CD4-positive, alpha-beta T cell treated with Interleukin-2 at 100 ng/mL for 4 hours (primary cell): Measurements from ENCODE around the gene LHPP.
A peak's percentile ranks its signal among the peaks of the same experiment; 100 is the strongest.

ENCODE experiments used
- DNase-seq: peaks from one replicate; pipeline ENCODE4 v3.0.0-alpha.2; 2020; ENCODE audit warnings: low spot score

Gene LHPP

DNA sequence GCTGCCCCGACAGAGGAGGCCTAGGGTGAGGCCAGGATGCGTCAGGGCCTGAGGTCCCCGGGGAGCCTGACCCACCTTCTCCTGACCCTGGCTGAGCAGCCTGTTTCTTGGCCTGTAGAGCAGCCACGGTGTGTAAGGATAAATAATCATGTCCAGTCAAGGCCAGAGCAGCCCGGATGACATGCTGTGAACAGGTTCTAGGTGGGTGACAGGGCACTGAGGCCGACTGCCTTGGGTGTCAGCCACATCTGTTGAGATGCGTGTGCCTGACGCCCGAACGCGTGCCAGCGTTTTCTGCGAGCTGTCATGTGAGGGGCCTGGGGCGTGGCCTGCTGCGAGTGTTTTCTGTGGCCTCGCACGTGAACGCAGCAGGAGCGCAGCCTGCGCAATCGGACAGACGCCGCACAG lies 164.2 kb downstream of the LHPP start:
- DNase-seq = no peak

DNA sequence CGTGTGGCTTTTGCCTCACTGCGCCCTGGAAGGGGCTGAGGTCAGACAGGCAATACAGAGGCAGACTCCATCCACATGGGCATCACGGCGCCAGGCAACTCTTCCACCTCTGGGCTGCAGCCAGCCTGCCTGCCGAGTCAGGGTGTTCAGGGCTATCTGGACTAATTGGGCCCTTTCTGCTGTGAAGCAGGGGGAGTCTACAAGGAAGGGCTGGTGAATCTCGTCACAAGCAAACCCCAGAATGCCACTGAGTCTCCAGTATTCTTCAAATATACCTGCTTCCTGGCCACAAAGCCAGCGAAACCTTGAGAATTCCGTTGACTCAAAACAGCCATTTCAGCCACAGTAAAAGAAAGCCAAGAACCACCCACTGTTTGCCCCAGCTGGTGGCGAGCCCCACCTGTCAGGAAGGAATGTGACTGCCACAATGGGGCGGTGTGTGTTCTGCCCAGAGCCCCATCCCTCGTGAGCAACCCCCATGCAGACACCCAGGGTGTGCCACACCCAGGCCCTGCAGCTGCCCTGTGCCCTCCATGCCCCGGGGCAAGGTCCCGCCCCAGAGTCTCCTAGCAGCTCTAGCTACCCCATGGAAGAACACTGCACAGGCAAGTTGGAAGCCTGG lies 165.2 kb downstream of the LHPP start:
- peak; percentile 71 for DNase-seq

DNA sequence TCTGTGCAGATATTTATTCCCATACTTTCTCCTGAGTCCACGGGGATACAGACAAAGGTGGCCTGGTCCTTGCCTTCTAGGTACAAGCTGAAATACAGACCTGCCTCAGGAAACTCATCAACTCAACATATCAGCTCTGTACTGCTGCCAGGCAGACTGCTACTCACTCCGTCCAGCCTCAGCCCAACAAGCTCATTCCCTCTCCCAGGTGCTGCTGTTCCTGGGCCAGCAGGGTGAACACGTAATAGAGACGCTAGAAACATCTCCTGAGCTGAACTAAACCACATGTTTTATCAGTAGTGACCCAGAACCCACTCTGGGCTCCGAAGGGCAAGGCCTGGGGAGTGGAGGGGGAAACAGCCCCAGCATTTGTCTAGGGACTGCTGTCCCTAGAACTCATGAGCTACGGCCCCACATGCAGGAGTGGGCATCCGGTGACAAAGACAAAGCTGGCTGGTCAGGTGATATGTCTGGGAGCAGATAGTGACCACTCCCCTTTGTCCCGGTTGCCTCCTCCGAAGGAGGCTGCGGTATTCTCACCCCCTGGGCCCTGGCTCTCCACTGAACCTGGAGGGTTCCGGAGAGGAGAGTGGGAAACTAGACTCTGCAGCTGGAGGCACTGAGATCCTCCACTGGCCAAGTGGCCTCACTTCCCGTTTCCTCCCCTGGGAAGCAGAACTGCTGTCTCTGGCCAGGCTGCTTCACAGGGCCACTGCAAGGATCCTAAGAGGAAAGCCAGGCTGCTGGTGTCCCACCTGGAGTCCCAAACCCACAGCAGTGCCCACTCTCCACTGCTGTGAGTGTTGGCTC lies 166.4 kb downstream of the LHPP start:
- no peak for DNase-seq

DNA sequence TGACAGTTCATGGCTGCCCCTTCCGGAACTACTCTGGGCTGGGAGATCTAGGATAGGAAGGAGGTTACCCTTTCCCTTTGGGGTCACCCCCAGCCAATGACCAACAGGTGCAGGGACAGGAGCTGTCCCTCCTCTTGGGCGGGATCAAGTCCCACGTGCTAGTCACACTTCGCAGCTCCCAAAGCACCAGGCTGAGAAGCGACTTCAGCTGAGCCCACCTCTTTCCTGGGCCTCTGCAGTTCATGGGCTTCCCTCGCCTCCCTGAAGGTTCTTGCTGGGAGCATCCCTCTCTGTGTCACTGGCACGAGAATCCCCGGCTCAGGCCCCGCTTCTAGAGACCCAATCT lies 167.0 kb downstream of the LHPP start:
- no peak for DNase-seq

DNA sequence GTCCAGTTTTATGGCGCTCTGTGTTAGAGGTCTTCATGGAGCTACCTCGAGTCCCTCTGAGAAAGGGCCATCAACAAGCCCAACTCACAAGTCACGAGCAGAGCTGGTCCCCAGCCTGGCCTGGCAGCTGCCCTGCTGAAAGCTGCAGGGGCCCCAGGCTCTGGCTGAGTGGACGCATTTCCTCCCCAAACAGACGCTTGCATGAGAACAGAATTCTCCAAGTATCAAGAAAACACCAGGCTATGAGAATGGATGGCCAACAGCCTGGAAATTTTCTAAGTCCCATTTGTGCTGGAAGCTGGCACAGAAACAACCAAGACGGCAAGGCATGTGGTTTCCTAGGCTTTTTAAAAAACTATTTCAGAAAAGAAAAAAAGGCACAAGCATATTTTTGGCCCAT lies 167.8 kb downstream of the LHPP start:
- DNase-seq = no peak

DNA sequence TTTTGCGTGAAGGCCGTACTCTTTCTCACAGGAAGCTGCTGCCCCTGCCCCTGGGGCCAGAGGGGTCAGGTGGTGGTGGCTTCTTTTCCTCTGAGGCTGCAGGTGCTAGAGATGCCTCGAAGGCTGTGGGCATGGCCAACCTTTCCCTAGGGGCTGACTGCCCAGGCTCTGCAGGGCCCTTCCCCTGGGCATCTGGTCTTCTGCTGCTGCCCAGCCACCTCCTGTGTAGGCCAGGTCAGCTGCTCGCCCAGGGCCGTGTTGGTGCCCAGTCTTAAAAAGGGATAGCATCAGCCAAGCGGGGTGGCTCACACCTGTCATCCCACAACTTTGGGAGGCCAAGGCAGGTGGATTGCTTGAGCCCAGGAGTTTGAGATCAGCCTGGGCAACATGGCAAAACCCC lies 168.2 kb downstream of the LHPP start:
- DNase-seq = no peak

DNA sequence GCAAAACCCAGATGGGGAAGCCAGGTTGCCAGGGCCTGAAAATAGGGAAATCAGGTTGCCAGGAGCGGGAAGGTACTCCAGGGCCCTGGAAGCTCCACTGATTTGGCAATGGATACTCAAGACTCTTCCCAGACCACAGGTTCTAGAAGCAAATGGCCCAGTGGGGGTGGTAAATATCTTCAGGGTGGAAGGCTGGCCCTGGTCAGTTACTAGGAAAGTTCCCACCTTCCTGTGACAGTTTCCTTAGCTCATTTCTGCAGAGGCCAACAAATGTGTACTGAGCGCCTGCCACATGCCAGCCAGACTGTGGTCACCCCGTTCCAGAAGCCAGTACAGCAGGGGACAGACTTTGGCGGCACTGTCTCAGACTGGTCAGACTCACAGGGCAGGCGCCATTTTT lies 168.9 kb downstream of the LHPP start:
- no peak for DNase-seq

DNA sequence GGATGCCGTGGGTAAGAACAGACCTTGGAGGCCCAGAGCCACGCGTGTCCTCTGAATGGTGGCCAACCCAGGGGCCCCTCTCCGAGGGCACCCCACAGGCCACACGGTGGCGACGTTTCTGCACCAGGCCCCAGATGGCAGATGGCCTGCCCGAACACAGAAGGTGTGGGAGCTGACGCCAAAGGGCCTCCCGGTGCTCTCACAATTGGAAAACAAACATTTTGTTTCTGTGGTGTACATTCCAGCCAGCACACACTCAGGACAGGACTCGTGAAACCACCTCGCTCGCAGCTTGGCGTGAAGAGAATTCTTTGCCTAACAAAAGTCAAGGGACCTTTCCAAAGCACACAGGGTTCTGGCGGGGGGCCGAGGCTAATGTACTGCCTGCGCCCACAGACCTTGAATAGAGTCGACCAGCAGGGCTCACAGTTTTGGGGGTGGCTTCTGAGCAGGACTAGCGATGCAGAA lies 170.5 kb downstream of the LHPP start:
- peak; percentile 49 for DNase-seq

DNA sequence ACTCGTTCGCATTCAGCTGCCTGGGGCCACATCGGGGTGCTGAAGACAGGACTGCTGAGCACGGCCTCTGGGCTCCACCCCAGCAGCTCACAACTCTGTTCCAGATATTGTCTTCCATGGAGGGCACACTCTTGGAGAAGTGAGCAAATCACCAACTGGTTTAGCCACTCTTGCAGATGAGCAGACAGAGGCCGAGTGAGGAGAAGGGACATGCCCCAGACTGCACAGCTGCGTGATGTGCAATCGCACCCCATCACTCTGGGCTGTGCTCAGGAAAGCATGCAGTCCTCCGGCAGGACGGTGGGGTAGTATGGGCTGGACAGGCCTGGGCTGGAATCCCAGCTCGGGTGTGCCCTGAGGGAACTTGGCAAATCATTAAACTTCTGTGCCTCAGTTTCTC lies 170.9 kb downstream of the LHPP start:
- no peak for DNase-seq

DNA sequence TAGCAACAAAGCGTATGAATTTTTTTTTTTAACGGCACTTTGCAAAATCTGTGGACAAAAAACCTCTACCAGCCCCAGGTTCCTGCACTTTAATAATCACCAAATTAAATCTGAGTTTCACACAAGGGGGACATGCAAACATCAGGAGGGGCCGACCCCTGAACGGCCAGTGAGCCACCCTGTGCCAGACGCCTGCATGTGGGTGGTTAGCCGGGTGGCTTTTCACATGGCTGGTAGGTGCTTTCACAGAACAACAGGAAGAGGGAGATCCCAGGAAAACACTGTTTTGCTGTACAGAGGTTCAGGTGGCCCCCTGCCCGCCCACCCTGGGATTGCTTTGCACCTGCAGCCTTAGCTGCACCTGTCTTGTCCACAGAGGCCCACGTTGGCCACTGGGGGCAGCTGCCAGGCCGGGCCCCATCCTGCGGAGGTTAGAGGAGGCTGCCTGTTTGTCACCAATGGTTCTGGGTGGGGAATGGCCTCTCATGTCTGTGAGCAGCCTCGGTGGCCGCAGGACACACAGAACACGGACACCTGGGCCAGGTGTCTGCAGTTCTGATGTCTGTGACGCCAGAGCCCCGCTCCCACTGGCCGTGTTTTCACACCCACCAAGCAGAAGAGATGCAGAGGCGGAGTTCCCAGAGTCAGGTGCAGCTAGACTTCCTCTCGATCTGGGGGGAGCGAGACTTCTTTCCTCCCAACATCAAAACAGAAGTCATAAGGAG lies 174.8 kb downstream of the LHPP start:
- peak; percentile 56 for DNase-seq

DNA sequence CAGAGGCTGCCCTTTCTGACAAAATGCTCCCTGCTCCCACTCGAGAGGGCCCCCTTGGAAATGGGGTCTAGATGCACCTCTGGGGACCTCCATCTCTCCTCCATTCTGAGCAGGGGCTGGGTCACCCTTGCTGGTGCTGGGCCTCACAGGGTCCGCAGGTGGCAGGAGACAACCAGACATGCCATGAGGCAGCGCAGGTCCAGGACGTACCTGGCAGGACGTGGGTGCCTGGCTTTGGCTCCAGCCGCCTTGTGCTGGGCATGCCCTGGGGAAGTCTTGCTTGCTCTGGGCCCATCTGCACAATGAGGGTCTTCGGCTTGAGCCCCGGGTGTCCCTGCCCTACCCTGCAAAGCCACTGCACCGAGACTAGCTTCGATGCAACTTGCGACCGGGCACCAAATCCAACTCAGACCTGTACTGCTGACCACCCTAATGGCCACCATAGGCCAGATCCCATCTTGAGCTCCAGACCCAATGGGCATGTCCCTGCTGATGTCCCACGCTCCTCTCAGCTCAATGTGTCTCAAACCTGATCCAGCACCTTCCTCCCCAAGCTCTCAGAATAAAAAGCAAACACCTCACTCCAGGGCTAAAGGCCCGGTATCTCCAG lies 175.6 kb downstream of the LHPP start:
- DNase-seq = no peak

DNA sequence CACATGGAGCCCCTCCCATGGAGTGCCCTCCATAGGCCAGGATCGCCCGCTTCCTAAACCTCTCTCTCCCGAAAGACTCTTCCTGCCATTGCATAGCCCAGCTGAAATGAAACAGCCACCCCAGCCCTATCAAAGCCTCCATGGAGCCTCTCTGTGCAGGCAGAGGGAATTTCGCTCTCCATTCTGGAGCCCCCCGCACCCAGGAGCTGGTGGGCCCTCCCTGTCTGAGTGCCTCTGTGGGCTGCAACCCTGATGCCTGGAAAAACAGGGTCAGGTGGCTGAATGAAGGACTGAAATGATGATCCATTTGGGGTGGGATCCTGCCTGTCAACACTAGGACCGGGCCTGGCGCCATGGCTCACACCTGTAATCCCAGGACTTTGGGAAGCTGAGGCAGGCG lies 176.1 kb downstream of the LHPP start:
- DNase-seq = no peak

DNA sequence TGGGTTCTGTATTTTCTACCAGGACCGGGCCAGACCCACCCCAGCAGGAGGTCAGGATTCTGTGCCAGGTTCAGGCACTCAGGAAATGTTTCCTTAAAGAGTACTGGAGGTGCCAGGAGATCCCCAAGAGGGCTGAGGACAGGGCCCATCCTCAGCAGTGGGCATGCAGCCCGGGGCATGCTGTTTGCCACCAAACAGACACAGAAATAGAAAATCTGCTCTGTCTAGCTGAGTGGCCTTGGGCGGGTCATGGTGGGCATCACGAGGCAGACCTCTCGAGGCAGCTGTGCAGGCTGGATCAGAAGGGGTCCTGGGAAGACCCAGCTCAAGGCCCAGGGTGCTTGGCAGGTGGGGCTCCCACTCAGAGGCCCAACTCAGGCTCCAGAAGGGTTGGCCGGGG lies 177.6 kb downstream of the LHPP start:
- no peak for DNase-seq

DNA sequence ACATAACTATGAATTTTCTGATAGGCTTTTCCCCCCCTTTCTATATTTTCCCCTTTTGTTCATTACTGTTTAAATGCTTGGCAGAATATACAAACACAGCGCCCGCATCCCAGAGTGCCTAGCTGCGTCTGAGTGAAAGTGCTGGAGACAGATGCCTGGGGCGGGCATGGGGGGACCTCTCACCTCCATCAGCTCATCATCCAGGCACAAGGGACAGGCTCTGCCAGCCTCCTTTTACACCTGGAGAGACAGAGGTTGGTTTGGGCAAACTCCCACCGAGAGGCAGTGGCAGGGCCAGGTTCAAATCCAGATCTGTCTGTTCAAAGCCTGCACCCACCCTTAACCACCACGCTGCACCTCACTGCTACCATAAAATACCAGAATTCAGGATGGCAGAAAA lies 178.0 kb downstream of the LHPP start:
- no peak for DNase-seq

DNA sequence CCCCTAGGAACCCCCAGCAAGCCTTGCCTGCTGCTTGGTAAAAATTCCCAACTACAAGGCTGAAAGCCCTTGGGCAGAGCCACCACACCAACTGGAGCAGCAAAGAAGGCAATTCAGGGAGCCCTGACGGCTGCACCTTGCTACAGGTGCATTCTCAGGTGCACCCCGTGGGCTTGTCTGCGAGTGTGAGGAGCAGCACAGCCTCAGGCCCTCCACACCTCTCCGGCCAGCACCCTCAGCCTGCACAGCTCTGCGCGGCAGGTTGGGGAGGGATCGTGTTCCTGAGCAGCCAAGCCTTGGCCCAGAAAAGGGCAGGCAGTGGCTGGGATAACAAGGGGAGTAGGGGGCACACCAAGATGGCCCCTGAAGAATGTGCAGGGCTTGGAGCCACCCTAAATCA lies 178.4 kb downstream of the LHPP start:
- DNase-seq = no peak

DNA sequence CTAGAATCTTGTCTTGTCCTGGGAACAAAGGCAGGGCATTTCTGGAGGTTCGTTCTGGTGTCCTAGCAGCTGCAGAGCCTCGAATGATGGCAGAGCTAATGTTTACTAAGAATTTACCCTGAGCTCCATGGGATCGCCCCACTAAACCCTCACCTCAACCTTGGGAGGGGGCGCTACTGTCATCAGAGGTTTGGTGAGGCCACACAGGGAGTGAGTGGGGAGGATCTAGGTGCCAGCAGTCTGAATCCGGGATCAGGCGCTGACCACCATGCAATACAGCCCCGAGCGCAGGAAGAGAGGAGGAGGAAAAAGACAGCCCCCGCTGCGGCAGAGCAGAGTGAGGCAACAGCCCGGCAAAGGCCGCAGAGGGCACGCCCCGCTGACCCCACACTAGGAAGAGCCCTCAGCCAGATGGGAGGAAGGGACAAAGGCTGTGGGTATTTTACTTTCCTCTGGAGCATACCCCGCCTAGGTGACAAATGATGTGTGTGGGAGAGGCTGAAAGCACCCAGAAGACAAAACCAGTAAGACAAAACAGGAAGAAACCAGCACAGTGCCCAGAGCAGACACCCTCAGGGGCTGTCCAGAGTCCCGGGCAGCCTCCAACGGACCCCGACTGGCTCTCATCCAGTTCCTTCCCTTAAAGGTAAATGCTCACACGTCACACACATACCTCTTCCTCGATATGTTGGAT lies 179.1 kb downstream of the LHPP start:
- peak; percentile 37 for DNase-seq

DNA sequence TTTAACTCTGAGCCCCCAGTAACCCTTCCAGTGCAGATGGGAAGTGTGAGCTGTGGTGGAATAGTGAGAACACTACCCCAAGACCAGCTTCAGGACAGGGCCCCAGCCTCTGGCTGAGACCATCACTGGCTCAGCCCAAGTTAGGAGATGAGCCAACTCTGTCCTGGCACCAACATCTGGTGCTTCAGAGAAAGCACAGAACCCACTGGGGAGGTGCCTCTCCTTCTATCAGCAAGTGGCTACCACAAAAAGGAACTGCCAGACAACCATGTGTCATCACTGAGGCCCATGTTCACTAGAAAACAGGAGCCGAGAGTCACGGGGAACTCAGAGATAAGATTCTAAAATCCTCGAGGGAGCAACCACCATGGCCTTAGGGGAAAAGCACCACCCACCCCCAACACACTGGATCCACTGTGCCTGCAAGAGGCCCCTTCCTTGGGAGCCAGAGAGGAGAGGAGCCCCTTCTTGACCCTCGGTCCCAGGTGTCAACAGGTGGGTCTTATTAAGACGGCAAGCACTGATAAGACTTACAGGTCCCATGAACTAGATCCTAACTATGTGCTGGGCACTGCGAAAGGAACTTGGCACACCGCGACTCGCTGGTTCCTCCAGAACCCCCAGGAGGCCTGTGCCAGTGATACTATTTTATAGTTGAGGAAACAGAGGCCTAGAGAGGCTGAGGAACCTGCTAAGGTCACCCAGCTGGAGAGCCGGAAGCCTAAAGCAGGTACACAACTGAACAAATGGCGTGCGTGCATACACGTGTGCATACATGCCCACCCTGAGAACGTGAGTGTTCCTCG lies 179.9 kb downstream of the LHPP start:
- peak; percentile 84 for DNase-seq

DNA sequence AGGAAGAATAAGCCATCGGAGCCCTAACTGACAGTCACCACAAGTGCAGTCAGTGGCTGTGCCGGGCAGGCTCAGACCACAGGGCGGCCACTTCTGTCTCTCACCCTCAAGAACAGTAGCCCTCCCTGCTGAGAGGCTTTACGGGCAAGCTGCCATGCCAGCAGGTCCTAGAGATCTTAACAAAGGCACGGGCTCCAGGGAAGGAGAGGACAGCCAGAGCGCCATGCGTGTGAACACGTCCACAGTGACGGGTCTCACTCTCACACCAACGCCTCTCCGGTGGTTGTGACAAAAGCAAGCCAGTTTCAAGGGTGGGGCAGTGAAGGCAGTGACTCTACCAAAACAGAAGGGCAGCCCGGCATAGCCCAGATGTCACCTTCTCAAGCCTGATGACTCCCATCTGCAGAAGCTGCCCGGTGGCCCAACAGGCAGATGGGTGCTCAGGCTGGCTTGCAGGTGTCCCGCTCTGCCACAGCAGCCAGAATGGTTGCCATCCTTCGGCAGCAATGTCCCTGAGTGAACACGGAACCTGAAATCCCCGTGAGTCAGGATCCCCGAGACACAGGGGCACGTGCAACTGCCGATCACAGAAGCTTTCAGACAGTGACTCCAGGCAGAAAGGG lies 180.6 kb downstream of the LHPP start:
- no peak for DNase-seq

DNA sequence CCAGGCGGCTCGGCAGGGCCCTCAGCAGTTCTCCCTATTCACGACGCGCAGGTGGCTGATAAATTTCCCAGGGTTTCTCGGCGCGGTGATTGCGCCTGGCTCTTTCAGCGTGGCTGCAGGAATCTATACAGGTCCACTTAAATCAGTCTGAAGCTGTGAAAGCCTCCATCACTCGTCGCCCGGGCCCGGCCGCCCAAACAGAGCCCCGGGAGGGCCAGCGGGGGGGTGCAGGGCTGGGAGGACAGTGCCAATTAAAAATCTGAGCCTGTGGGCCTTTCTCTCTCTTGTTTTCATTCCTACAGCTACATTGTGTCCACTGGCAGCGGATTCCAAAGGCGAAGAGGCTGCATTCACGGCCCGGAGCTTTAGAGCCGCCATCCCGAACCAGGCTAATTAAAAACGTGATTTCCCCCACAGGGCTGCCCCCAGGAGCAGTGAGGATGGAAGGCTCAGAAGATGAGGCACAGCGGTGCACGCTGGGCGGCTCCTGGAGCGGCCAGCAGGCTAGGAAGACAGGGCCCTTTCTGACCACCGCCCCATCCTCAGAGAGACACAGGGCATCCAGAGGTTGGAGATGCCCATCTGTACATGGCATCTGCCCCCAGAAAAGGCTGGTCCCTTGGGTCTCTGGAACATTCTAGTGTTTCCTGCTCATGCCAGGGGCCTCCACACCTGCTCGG lies 181.8 kb downstream of the LHPP start:
- no peak for DNase-seq

DNA sequence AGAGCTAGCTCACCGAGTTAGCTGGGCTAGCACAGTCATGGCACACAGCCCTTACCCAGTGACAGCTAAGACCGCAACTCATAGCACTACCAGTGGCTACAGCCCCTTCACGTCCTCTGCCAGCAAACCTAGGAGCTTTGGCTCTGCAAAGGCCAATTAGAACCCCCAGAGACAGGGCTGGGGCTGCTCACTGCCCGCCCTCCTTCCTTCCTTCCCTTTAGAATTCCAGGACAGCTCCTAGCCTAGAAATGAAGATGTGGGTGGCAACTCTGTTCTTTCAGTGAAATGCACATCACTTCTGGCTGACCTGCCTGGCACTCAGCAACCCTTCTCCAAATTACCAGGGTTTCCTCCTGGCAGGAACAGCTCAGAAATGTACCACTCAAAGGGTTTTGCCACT lies 182.6 kb downstream of the LHPP start:
- DNase-seq = no peak
